Keratinocyte (primary cell): ENCODE results near the gene E2F6. TPM values are rescaled to one million over a fixed set of nuclear protein-coding genes. Genes with fewer than 3 reads are reported as not detected.

ENCODE experiments used
- DNase-seq: peaks from one replicate; pipeline ENCODE4 v3.0.0-alpha.2; 2011; ENCODE audit warnings: low read depth, missing footprints, low spot score
- FAIRE-seq: peaks from 2 replicates; lab custom pipeline; 2011; peaks lifted over from hg19 to GRCh38; lab: Jason Lieb, UNC
- H2AFZ ChIP-seq: 2 replicates; pipeline ENCODE4 v1.6.0; 2012; ENCODE audit warnings: low read length, control low read depth, inconsistent platforms; ENCODE audit not compliant: control insufficient read depth
- H3K27ac ChIP-seq: 2 replicates; pipeline ENCODE4 v1.5.1; 2011; ENCODE audit warnings: low read length; ENCODE audit not compliant: control insufficient read depth, insufficient read depth
- H3K27me3 ChIP-seq: 3 replicates; pipeline ENCODE4 v1.6.0; 2011; ENCODE audit warnings: low read length; ENCODE audit not compliant: control insufficient read depth, insufficient read depth; ENCODE audit errors: extremely low read depth
- H3K36me3 ChIP-seq, 2 experiments: 2 replicates in 1 of 2; 3 replicates in 1 of 2; pipeline ENCODE4 v1.5.1; 2011; ENCODE audit warnings: low read length in 2 of 2, mild to moderate bottlenecking in 1 of 2; ENCODE audit not compliant: control insufficient read depth in 2 of 2, insufficient read depth in 2 of 2; ENCODE audit errors: extremely low read depth in 1 of 2
- H3K4me1 ChIP-seq: 3 replicates; pipeline ENCODE4 v1.5.1; 2011; ENCODE audit warnings: low read length; ENCODE audit not compliant: control insufficient read depth, insufficient read depth; ENCODE audit errors: extremely low read depth
- H3K4me2 ChIP-seq: 3 replicates; pipeline ENCODE4 v1.6.0; 2011; ENCODE audit warnings: low read depth, low read length; ENCODE audit not compliant: control insufficient read depth, insufficient read depth; ENCODE audit errors: extremely low read depth
- H3K4me3 ChIP-seq, 3 experiments: fragments of 200-600 bp in 1 of 3; sonication (generic) in 1 of 3; 2 replicates in 2 of 3; 3 replicates in 1 of 3; pipeline ENCODE4 v1.5.1; 2011 to 2016; ENCODE audit warnings: low read length in 3 of 3, mild to moderate bottlenecking in 3 of 3, control low read depth in 2 of 3, inconsistent platforms in 1 of 3, low read depth in 1 of 3, mixed read lengths in 1 of 3, mixed run types in 1 of 3, moderate library complexity in 1 of 3; ENCODE audit not compliant: control insufficient read depth in 2 of 3, insufficient read depth in 2 of 3; ENCODE audit errors: extremely low read depth in 1 of 3
- H3K79me2 ChIP-seq: 2 replicates; pipeline ENCODE4 v1.6.0; 2012; ENCODE audit warnings: low read length; ENCODE audit not compliant: control insufficient read depth, insufficient read depth
- H3K9ac ChIP-seq: 3 replicates; pipeline ENCODE4 v1.6.0; 2011; ENCODE audit warnings: low read length; ENCODE audit not compliant: control insufficient read depth, insufficient read depth; ENCODE audit errors: extremely low read depth
- H3K9me1 ChIP-seq: 3 replicates; pipeline ENCODE4 v1.6.0; 2011; ENCODE audit warnings: low read length; ENCODE audit not compliant: control insufficient read depth, insufficient read depth; ENCODE audit errors: extremely low read depth
- H3K9me3 ChIP-seq: 2 replicates; pipeline ENCODE4 v1.5.1; 2012; ENCODE audit warnings: low read depth, low read length; ENCODE audit not compliant: control insufficient read depth
- H4K20me1 ChIP-seq: 3 replicates; pipeline ENCODE4 v1.6.0; 2011; ENCODE audit warnings: low read length; ENCODE audit not compliant: control insufficient read depth, insufficient read depth; ENCODE audit errors: extremely low read depth
- EZH2 ChIP-seq: IDR thresholded peaks from one replicate; pipeline ENCODE4 v1.6.1; 2012; ENCODE audit warnings: inconsistent platforms, mild to moderate bottlenecking, low read length, moderate library complexity
- dilution Hi-C: fragments of 300-500 bp; cut with MboI; formaldehyde crosslinking; loops from one replicate; pipeline ENCODE4 v1.7.0; 2020; ENCODE audit warnings: low sequenced_read_pairs; ENCODE audit not compliant: extremely low pct_ligation_motif_present
- polyA plus RNA-seq, 5 experiments: library from polyadenylated mRNA; depleted of rRNA in 3 of 5; stranded (reverse) in 3 of 5; stranded (forward) in 1 of 5; unstranded in 1 of 5; fragments of >200 nt; gene quantifications; 1 replicate in 1 of 5; 2 replicates in 3 of 5; 3 replicates in 1 of 5; pipeline versions ENCODE4 v1.2.1 to v1.2.3, GENCODE V29; 2011 to 2012; ENCODE audit warnings: missing spikeins in 2 of 5, low read depth in 1 of 5, low replicate concordance in 1 of 5
- TF ChIP-seq, protein P1 (sequence below), 3 experiments: IDR thresholded peaks in 1 of 3; conservative IDR thresholded peaks in 1 of 3; optimal IDR thresholded peaks in 1 of 3; 2 replicates in 2 of 3; 3 replicates in 1 of 3; pipeline versions ENCODE3 to v1.5.1; 2011; ENCODE audit warnings: low read length in 3 of 3, mild to moderate bottlenecking in 3 of 3, moderate library complexity in 2 of 3, control low read depth in 1 of 3, inconsistent platforms in 1 of 3; ENCODE audit not compliant: insufficient read depth in 2 of 3; ENCODE audit errors: extremely low read depth in 1 of 3

E2F6 gene
- polyA plus RNA-seq, 1 donor (not counting 4 experiments of a cell fraction or from before 2014, with no cell fraction given) = 13.8 TPM

DNA sequence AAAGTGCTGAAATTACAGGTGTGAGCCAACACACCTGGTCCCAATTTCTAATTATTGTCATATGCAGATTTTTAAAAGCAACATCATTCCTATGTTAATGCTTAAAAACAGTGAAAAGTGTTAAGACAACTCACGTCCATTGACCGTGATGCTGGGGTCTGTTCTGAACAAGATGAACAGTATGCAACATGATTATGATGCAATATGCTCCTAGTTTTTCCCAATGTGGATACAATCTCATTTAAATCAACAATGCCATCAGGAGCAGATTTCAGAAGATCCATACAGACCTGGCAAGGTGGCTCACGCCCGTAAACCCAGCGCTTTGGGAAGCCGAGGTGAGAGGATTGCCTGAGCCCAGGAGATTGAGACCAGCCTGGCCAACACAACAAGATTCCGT, 31.5 kb downstream of the E2F6 start:
- Histone ChIP-seq H2AFZ (no peak overlapping the region), H3K9me3 (no peaks in the 10 kb centered on the region), H3K9me1 (no peaks in the 10 kb centered on the region), H3K4me3 (no peak overlapping the region), H4K20me1 (no peaks in the 10 kb centered on the region), H3K79me2 (no peaks in the 10 kb centered on the region), H3K9ac (no peak overlapping the region), H3K27me3 (no peaks in the 10 kb centered on the region), H3K27ac (no peak overlapping the region), H3K4me2 (no peak overlapping the region), H3K36me3 (no peaks in the 10 kb centered on the region), H3K4me1 (peaks cover 15% of the 10 kb centered on the region)
- no peak for TF ChIP-seq EZH2
- TF ChIP-seq, protein P1, sequence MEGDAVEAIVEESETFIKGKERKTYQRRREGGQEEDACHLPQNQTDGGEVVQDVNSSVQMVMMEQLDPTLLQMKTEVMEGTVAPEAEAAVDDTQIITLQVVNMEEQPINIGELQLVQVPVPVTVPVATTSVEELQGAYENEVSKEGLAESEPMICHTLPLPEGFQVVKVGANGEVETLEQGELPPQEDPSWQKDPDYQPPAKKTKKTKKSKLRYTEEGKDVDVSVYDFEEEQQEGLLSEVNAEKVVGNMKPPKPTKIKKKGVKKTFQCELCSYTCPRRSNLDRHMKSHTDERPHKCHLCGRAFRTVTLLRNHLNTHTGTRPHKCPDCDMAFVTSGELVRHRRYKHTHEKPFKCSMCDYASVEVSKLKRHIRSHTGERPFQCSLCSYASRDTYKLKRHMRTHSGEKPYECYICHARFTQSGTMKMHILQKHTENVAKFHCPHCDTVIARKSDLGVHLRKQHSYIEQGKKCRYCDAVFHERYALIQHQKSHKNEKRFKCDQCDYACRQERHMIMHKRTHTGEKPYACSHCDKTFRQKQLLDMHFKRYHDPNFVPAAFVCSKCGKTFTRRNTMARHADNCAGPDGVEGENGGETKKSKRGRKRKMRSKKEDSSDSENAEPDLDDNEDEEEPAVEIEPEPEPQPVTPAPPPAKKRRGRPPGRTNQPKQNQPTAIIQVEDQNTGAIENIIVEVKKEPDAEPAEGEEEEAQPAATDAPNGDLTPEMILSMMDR (optimal IDR thresholded peaks at IDR 0.05 in 1 of 3, IDR thresholded peaks at IDR 0.05 in 1 of 3, conservative IDR thresholded peaks at IDR 0.05 in 1 of 3; ENCODE audit: extremely low read depth in 1 of 3, insufficient read depth in 2 of 3, low read length in 3 of 3) = no peak
- dilution Hi-C loops = no loop called here
- no peak for FAIRE-seq
- DNase-seq = no peak

DNA sequence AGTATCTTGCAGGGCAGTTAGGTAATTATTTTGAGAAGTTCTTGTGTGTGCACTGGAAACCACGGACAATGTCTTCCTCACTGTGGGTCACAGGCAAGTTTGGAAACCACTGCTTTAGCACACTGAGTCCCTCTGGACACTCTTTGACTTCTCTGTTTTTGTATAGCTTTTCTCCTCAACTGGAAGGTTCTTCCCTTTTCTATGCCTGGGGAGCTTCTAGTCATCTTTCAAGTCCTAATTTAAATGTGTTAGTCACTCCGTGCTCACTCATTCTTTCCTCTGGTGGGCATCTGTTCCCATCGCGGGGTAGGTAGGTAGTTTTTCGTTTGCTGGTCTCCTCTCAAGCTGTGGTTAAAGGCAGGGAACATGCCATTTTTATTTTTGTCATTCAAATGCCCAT, 32.1 kb downstream of the E2F6 start:
- dilution Hi-C loops = no loop called here
- H3K4me3 ChIP-seq = no peak overlapping the region
- H3K36me3 ChIP-seq = no peaks in the 10 kb centered on the region
- DNase-seq (no peak), FAIRE-seq (no peak)
- H3K9ac ChIP-seq = no peak overlapping the region
- peaks cover 15% of the 10 kb centered on the region for H3K4me1 ChIP-seq
- H3K9me1 ChIP-seq = no peaks in the 10 kb centered on the region
- no peak overlapping the region for H3K4me2 ChIP-seq
- no peak for TF ChIP-seq EZH2
- TF ChIP-seq, protein P1 (optimal IDR thresholded peaks at IDR 0.05 in 1 of 3, IDR thresholded peaks at IDR 0.05 in 1 of 3, conservative IDR thresholded peaks at IDR 0.05 in 1 of 3; ENCODE audit: extremely low read depth in 1 of 3, insufficient read depth in 2 of 3, low read length in 3 of 3) = no peak
- H3K27ac ChIP-seq = no peak overlapping the region
- H3K27me3 ChIP-seq = no peaks in the 10 kb centered on the region
- H4K20me1 ChIP-seq = no peaks in the 10 kb centered on the region
- no peaks in the 10 kb centered on the region for H3K79me2 ChIP-seq
- no peaks in the 10 kb centered on the region for H3K9me3 ChIP-seq
- no peak overlapping the region for H2AFZ ChIP-seq
